ACHN (cell line): ENCODE results near the gene MPST.
"Not testable (repeated sequence)": the region's sequence is repeated elsewhere in the genome, so short reads cannot be mapped to it uniquely, and the experiment has no call there.

ENCODE experiments used
- DNase-seq: peaks from one replicate; pipeline ENCODE4 v3.0.0-alpha.2; 2015
- in situ Hi-C: cut with HindIII; loops from 2 replicates; pipeline ENCODE4 v1.10.0; 2017; ENCODE audit warnings: low sequenced_read_pairs, low pct_ligation_motif_present, low pct_unique_long_range_greater_than_20kb

The MPST gene

GRCh38 chr22:37069319-37069718 is 49.8 kb downstream of the MPST start:
- DNase-seq = no peak
- in situ Hi-C loops = no loop called here

- in situ Hi-C loops = no loop called here
Measured at GRCh38 chr22:37069719-37070118, 50.2 kb downstream of the MPST start.

GRCh38 chr22:37070334-37070733 is 50.8 kb downstream of the MPST start:
- in situ Hi-C loops = no loop called here
- no peak for DNase-seq

More at GRCh38 chr22:37069719-37070118, 50.2 kb downstream of the MPST start:
- DNase-seq = no peak

GRCh38 chr22:37070744-37071143 is 51.2 kb downstream of the MPST start:
- in situ Hi-C loops = no loop called here
- DNase-seq = no peak

- DNase-seq, in situ Hi-C loops: not testable (repeated sequence)
Measured at GRCh38 chr22:37071850-37072592, 52.5 kb downstream of the MPST start.

GRCh38 chr22:37072673-37073072 is 53.1 kb downstream of the MPST start:
- in situ Hi-C loops = no loop called here
- DNase-seq = no peak

GRCh38 chr22:37074537-37074936 is 55.0 kb downstream of the MPST start:
- in situ Hi-C loops = no loop called here

GRCh38 chr22:37075046-37075445 is 55.5 kb downstream of the MPST start:
- no peak for DNase-seq
- in situ Hi-C loops = no loop called here

More at GRCh38 chr22:37074537-37074936, 55.0 kb downstream of the MPST start:
- DNase-seq = no peak

- no peak for DNase-seq
- in situ Hi-C loops = no loop called here
Measured at GRCh38 chr22:37075822-37076433, 56.4 kb downstream of the MPST start.

GRCh38 chr22:37077802-37078448 is 58.4 kb downstream of the MPST start:
- peak; percentile 27 for DNase-seq
- in situ Hi-C loops = no loop called here

GRCh38 chr22:37079158-37079557 is 59.6 kb downstream of the MPST start:
- in situ Hi-C loops = no loop called here
- no peak for DNase-seq
